Sigmoid colon (tissue), 4 donors: ENCODE results near the gene DENND10.

Experiments
- CTCF ChIP-seq, 4 experiments: fragments of 450-650 bp in 3 of 4; fragments of 200-600 bp in 1 of 4; IDR thresholded peaks; one replicate each; pipeline ENCODE4 v1.5.1; 2016 to 2019; ENCODE audit warnings: antibody characterized with exemption in 4 of 4, mild to moderate bottlenecking in 3 of 4, moderate library complexity in 2 of 4
- EP300 ChIP-seq, 4 donors: sonication (generic); formaldehyde crosslinking; IDR thresholded peaks; one replicate each; pipeline ENCODE4 v1.6.1; 2017; ENCODE audit warnings: antibody characterized with exemption in 4 of 4
- POLR2A ChIP-seq, 2 donors: fragments of 450-650 bp; IDR thresholded peaks; one replicate each; pipeline ENCODE4 v1.6.1; 2016; ENCODE audit warnings: antibody characterized with exemption in 2 of 2, mild to moderate bottlenecking in 2 of 2, moderate library complexity in 2 of 2
- POLR2AphosphoS5 ChIP-seq, 4 donors: sonication (generic); formaldehyde crosslinking; IDR thresholded peaks; one replicate each; pipeline ENCODE4 v1.6.1; 2017; ENCODE audit warnings: antibody characterized with exemption in 4 of 4

GRCh38 chr10:119073584-119073983 lies 30.3 kb upstream of the DENND10 start:
- TF ChIP-seq CTCF (IDR thresholded peaks at IDR 0.05): no peak
- no peak for TF ChIP-seq POLR2A (IDR thresholded peaks at IDR 0.05)
- TF ChIP-seq POLR2AphosphoS5 (IDR thresholded peaks at IDR 0.05): no peak
- TF ChIP-seq EP300 (IDR thresholded peaks at IDR 0.05): no peak
